Peyer's patch (tissue), 4 donors: ENCODE data around the gene BMPER.

Source experiments
- POLR2A ChIP-seq, 2 donors: fragments of 450-650 bp; IDR thresholded peaks; one replicate each; pipeline ENCODE4 v1.5.1; 2017; ENCODE audit warnings: antibody characterized with exemption in 2 of 2, mild to moderate bottlenecking in 2 of 2, moderate library complexity in 2 of 2
- TF ChIP-seq, protein P1 (sequence below), 6 experiments: fragments of 450-650 bp in 4 of 6; fragments of 200-600 bp in 2 of 6; sonication (generic) in 1 of 6; IDR thresholded peaks; one replicate each; pipeline ENCODE4 v1.5.1; 2017 to 2019; ENCODE audit warnings: antibody characterized with exemption in 6 of 6, mild to moderate bottlenecking in 3 of 6, moderate library complexity in 1 of 6

DNA sequence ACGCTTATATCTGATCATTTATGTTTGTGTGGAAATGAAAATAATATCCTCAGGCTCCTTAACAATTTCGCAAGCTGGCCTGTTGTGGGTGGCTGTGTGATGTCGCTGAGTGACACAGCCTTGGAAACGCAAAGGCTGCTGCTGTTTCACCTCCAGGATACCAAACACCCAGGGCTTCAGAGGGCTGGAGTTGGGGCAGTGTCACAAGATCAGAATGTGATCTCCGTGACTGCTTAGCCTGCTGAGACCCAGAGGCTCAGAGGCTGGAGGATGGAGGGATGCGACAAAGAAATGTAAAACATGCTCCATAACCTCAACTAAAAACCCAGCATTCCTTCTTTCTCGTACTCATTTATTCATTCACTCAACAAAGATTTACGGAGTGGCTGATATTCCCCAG lies 37.2 kb upstream of the BMPER start:
- TF ChIP-seq, protein P1, sequence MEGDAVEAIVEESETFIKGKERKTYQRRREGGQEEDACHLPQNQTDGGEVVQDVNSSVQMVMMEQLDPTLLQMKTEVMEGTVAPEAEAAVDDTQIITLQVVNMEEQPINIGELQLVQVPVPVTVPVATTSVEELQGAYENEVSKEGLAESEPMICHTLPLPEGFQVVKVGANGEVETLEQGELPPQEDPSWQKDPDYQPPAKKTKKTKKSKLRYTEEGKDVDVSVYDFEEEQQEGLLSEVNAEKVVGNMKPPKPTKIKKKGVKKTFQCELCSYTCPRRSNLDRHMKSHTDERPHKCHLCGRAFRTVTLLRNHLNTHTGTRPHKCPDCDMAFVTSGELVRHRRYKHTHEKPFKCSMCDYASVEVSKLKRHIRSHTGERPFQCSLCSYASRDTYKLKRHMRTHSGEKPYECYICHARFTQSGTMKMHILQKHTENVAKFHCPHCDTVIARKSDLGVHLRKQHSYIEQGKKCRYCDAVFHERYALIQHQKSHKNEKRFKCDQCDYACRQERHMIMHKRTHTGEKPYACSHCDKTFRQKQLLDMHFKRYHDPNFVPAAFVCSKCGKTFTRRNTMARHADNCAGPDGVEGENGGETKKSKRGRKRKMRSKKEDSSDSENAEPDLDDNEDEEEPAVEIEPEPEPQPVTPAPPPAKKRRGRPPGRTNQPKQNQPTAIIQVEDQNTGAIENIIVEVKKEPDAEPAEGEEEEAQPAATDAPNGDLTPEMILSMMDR (IDR thresholded peaks at IDR 0.05) = no peak
- no peak for TF ChIP-seq POLR2A (IDR thresholded peaks at IDR 0.05)
